GM19043 (cell line): ENCODE measurements around the gene POLA1.
"Not testable (repeated sequence)": the region's sequence is repeated elsewhere in the genome, so short reads cannot be mapped to it uniquely, and the experiment has no call there.

ENCODE experiments used
- ATAC-seq: cut with Tn5 transposase; IDR thresholded peaks from one replicate; pipeline ENCODE4 v1.9.1; 2021; ENCODE audit warnings: low read depth; ENCODE audit not compliant: unreplicated experiment

Gene POLA1

GRCh38 chrX:24862343-24862742, 168.6 kb downstream of the POLA1 start:
- ATAC-seq: no peak

DNA sequence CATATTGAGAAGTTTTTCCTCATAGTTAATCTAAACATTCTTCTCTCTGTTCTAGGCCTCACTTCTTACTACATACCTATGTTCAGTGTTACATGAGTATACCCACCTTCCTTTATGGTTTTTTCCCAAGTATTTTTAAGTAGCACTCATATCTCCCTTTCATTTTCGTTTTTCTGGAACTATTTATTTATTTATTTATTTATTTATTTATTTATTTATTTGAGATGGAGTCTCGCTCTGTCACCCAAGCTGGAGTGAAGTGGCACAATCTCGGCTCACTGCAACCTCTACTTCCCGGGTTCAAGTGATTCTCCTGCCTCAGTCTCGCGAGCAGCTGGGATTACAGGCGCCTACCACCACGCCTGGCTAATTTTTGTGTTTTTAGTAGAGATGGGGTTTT, 170.1 kb downstream of the POLA1 start:
- not testable (repeated sequence) for ATAC-seq

- ATAC-seq: no peak
Observed at GRCh38 chrX:24870143-24870542, 176.4 kb downstream of the POLA1 start.

GRCh38 chrX:24874604-24875247, 181.0 kb downstream of the POLA1 start:
- no peak for ATAC-seq

GRCh38 chrX:24876530-24877287, 183.0 kb downstream of the POLA1 start:
- no peak for ATAC-seq

DNA sequence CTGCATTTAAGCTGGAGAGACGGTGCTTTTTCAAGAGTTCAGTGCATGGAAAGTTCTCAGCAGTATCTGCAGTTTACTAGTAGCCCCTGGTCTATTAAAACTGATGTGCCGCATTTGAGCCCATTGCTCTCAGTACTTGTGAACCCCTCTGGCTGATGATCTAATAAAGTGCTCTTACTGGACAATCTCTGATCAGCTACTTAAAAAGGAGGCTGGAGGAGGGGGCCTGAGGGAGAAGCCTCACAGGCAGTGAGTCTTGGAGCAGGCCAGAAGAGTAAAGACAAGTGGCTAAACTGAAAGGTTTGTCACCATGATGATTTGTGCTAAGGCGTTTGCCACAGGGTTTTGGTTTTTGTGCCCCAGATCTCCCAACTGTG, 183.6 kb downstream of the POLA1 start:
- ATAC-seq: no peak

- no peak for ATAC-seq
Observed at GRCh38 chrX:24877854-24878650, 184.3 kb downstream of the POLA1 start.

- no peak for ATAC-seq
Observed at GRCh38 chrX:24879679-24880078, 186.0 kb downstream of the POLA1 start.

GRCh38 chrX:24886916-24887315, 193.2 kb downstream of the POLA1 start:
- no peak for ATAC-seq

DNA sequence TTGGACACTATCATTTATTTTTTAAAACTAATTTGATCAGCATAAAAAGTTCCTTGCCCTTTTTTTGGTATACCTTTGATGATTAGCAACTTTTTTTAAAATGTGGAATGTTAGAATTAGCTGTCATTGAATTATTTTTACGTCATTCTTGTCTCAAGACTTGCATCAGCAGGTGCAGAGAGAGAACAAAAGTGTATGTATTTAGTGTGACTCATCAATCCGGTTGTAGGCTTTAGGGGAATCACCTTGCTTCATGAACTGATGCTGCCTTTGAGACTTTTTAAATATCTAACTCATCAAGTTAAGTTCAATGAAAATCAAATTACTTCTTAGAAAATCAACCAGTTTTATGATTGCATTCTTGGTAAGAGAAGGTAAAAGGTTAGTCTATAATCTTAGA, 197.0 kb downstream of the POLA1 start:
- no peak for ATAC-seq

GRCh38 chrX:24899391-24899790, 205.7 kb downstream of the POLA1 start:
- ATAC-seq: no peak

GRCh38 chrX:24900234-24900633, 206.5 kb downstream of the POLA1 start:
- ATAC-seq: no peak

GRCh38 chrX:24902806-24903205, 209.1 kb downstream of the POLA1 start:
- ATAC-seq: no peak

GRCh38 chrX:24918715-24919114, 225.0 kb downstream of the POLA1 start:
- no peak for ATAC-seq

- ATAC-seq: peak; percentile 47
Observed at GRCh38 chrX:24920769-24921168, 227.1 kb downstream of the POLA1 start.

DNA sequence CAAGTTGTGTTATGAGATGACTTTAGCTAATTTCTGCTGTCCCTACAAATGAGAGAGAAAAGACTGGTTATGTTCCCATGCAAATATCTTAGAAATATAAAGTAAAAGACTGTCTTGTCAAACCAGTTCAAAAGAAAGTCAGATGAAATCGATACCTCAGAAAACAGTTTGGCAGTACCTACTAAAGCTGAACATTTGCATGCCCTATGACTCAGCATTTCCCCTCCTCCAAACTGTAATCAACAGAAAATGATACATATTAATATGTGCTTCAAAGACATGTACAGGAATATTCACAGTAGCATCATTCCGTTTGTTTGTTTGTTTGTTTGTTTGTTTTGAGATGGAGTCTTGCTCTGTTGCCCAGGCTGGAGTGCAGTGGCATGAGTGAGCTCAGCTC, 231.7 kb downstream of the POLA1 start:
- ATAC-seq: no peak

DNA sequence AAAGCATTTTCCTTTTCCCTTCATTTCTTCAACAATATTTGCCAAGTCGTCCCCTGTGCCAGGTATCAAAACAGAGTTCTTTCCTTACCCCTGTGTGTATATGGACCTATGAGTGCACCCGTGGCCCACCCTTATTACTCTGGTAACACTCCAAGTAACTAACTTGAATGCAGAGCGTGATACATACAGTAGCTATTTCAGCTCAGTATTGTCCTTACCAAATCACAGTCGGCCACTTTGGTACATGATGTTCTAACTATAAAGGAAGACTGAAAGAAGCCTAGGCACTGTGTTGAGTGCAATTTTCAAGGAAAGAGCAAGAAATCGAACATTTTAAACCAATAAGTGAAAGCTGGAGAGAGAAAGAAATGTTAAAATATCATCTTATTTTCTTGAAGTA, 233.7 kb downstream of the POLA1 start:
- no peak for ATAC-seq

- no peak for ATAC-seq
Observed at GRCh38 chrX:24928114-24928513, 234.4 kb downstream of the POLA1 start.

DNA sequence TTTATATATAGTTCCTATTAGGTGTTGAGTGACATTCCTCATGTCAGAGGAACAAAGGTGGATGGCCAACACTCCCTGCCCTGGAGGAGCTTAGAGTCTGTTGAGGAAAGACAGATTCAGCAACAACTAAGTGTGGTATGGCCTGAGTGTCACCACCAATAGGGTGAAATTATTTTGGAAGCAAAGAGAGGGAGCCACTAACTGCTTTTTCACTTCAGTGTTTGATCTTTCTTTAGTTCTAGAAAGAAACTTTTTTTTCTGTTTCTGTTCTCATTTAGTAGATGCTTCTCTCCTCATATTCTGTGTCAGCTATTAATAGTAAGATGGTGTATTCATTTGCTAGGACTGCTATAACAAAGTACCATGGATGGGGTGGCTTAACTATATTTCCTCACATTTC, 240.6 kb downstream of the POLA1 start:
- ATAC-seq: no peak

GRCh38 chrX:24945009-24945408, 251.3 kb downstream of the POLA1 start:
- ATAC-seq: no peak

DNA sequence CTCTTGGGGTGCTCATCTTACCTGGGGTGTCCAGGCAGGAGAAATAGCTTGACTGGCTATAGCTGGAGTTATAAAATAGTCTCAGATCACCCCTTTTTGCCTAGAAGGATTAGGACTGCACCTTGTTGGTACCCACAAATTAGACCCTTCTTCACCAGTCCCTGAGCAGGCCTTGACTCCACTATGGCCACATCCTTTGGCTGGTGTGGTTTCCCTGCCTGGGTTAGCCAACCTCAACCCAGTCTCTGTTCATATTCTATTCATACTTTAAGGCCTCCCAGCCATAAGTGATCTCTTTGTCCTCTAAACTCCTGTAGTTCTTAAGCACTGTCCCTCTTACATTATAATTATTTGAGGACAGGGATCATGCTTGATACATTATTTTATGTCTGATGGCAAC, 252.7 kb downstream of the POLA1 start:
- no peak for ATAC-seq

- no peak for ATAC-seq
Observed at GRCh38 chrX:24954732-24955131, 261.0 kb downstream of the POLA1 start.
